CD4-positive, alpha-beta T cell treated with Interleukin-15 for 1 hour (primary cell): ENCODE results near the gene HNMT.
"Not testable (repeated sequence)": the region's sequence is repeated elsewhere in the genome, so short reads cannot be mapped to it uniquely, and the experiment has no call there.

Experiments used
- DNase-seq: peaks from one replicate; pipeline ENCODE4 v3.0.0-alpha.2; 2020

Gene HNMT

DNA sequence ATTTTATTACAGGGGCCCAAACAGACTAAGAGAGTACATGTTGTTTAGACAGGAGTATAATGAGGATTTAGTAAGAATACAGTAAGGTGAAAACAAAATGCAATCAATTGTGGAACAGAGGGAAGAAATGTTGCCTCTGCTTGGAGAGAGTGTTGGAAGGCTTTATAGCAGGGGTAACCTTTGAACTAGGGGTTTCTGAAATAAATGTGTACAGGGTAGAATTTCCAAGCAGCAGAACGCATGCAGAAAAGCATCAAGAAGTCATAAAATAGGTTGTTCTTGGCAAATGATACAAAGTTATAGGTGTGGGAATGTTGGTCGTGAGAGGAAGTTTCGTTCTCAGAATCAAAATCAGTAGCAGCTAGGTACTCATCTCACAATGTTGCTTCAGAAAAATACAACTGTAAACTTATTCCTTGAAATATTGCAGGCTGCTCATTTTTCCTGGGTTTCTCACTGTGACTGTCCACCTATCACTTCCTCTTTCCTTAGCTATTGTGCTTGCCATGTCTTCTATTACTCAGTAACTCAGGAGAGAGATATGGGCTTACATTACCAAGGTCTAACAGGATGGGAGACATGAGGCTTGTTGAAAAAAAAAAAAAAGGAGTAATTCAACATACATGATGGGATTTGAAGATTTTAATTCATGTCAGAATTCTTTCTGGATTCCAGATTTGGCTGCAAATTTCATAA lies 17.1 kb upstream of the HNMT start:
- no peak for DNase-seq

DNA sequence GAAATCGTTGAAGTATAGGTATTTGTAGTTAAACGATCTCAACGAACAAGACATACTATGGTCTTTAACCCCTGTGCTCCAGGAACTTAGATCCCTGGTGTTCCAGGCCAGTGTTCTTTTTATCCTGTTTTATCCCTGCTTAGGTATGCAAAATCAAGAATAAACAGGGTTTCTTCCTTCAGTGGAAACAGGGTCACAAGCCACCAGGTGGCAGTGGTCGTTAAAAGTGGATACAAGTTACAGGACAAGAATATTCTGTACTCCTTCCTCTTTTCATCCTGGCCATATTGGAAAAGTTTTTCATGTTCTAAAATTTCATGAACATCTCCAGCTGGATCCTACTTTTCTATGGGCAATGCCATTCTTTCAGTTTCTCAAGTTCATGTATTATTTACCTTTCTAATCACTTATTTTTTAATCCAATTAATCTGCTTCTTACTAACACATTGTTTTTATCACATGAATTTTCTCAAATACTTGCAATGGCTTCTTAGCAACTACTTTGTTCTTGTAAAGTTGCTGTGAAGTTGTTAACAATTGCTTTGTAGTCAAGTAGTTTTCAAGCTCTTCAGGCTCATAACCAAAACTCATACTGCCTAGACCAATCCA lies 16.4 kb upstream of the HNMT start:
- no peak for DNase-seq

- no peak for DNase-seq
Observed at GRCh38 chr2:137948894-137949293, 15.4 kb upstream of the HNMT start.

GRCh38 chr2:137950238-137950637 lies 14.0 kb upstream of the HNMT start:
- no peak for DNase-seq

GRCh38 chr2:137951586-137951985 lies 12.7 kb upstream of the HNMT start:
- DNase-seq = no peak

GRCh38 chr2:137952586-137953129 lies 11.6 kb upstream of the HNMT start:
- no peak for DNase-seq

GRCh38 chr2:137955536-137955935 lies 8.7 kb upstream of the HNMT start:
- no peak for DNase-seq

DNA sequence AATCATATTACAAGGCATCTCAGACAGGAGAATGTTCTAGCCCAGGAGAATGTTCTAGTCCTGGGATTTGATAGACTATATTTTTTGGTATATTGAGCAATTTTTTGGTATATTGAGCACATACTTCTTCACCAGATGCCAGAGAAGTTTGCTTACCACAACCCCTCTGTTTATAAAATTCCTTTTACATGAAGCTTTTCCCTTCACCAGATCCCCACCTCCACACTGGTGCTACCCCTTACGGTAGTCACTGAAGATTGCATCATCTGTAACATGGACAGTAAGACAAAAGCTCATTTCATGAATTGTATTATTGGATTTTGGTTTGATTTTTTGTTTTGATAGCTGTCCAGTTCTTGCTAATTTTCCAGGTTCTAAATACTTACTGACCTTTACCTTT lies 7.2 kb upstream of the HNMT start:
- no peak for DNase-seq

- DNase-seq = no peak
Observed at GRCh38 chr2:137959166-137959565, 5.1 kb upstream of the HNMT start.

- no peak for DNase-seq
Observed at GRCh38 chr2:137960223-137960622, 4.0 kb upstream of the HNMT start.

GRCh38 chr2:137961602-137962001 lies 2.7 kb upstream of the HNMT start:
- DNase-seq = no peak

DNA sequence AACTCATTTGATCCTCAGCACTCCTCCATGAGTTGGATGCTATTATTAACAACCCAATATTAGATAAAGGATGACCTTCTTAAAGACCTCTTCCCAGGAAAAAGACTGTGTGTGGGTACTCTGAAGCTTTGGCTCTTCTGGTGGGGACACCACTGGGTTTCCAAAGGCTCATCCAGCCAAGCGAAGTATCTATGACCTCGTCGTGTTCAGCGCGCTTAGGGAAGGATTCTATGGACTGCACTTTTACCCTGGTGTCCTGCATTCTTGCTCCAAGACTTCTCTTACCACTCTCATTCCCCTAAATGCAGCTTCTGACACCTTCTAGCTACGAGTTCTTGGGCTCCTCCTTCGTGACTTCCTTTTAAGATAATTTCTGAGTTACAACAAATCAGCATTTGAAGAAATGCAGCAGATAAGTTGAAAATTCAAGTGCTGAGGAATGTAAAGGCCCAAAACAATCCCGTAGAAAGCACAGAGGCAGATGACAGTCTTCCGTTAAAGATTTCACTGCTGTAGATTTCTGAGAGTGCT lies 673 bp upstream of the HNMT start:
- no peak for DNase-seq

GRCh38 chr2:137964859-137965459 lies 686 bp downstream of the HNMT start:
- no peak for DNase-seq

DNA sequence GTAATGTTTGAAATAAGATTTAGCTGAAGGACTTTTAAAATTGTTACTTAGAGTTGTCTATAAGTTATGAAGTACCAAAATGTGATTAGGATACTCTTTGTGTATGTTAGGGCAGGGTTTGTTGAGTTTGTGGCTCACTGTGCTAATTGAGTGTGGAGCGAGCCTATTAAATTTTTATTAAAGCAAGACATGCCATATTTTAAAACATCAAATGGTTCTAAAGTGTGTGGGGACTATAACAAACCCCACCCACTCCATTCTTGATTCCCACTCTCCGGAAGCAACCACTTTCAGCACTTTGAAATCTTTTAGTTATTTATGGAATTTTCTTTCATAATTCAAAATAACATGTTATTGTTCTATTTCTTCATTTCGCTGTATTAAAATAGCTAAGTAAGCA lies 1.8 kb downstream of the HNMT start:
- DNase-seq = no peak

- no peak for DNase-seq
Observed at GRCh38 chr2:137967042-137967441, 2.8 kb downstream of the HNMT start.

DNA sequence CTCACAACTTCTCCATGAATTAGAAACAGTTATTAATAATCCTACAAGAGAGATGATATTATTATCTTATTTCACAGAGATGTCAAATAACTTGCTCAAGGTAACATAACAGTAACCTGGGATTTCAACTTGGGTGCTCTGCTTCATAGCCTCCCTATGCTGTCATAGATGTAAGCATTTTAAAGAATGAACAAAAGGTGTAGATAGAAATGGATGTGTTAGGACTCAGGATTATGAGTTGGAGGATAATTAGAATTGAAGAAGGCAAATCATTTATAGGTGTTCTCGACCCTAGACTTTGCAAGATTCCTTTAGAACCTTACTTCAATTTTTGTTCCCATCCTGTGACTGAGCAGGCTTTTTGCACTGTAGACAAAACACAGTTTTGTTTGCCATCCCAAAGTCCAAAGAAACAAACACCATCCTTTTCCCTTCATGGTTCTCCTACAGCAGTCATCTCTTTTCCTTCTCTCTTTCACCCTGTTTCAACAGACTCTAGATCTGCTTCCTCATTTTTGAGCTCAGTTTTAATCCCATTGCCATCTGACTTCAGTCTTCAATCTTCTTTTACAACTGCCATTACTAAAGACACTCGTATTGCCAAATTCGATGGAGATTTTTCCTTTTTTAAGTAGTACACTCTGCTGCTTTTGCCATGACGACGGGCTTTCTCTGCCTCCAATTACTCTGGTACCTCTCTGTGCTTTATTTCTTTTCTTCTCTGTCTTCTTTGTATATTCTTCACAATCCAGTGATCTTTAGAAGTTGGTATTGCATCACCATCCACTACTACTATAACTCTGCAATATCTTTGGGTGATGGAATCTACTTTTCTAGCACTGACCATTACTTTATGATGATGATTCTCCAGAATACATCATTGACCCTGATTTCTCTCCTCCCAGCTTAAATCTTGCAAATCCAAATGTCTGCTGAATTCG lies 4.5 kb downstream of the HNMT start:
- DNase-seq = no peak

- no peak for DNase-seq
Observed at GRCh38 chr2:137969418-137969765, 5.1 kb downstream of the HNMT start.

DNA sequence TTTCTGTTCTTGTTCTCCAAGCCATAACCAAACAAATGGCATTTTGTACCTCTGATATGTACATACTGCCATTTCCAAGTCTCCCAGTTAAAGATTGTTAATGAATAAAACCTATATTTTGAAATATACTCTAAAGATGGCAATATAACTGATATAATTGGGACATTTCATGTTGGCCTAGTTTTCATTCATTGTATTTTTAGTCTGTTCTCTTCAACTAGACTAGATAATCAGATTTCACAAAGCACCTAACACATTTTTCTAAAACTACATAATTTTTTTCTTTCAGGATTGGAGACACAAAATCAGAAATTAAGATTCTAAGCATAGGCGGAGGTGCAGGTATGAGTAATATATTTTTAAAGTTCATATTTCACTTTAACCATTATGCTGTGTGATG lies 5.6 kb downstream of the HNMT start:
- no peak for DNase-seq

DNA sequence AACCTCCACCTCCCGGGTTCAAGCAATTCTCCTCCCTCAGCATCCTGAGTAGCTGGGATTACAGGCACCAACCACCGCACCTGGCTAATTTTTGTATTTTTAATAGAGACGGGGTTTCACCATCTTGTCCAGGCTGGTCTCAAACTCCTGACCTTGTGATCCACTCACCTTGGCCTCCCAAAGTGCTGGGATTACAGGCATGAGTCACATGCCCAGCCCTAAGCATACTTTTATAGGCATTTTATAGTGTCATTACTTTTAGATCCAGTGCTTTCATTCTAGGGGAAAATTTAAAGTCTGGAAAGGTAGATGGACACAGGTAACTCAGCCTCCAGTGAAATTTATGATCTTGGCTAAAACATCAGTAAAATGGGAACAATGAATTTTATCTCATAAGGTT lies 7.0 kb downstream of the HNMT start:
- DNase-seq = not testable (repeated sequence)

GRCh38 chr2:137973280-137973679 lies 9.0 kb downstream of the HNMT start:
- no peak for DNase-seq

GRCh38 chr2:137975280-137976271 lies 11.3 kb downstream of the HNMT start:
- DNase-seq = no peak

DNA sequence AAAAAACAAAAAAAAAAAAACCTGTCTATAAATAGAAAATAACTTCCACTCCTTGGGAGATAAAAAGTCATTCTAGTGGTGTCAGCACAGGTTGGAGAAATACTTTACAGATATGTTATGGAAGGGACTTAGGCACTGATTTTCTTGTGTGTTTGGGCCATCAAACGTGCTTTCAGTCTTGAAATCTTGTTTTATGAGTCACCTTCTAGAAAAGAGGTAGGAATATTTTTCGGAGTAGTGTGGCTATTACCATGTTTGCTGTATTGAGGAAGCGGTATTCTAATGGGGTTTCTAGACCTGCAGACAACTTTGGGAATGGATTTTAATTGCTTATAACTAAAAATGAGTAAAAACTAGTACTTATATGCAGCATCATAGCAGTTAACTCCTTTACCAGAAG lies 12.0 kb downstream of the HNMT start:
- DNase-seq = no peak
